GM12865 (cell line): ENCODE results near the gene TIMM17B.

ENCODE experiments used
- DNase-seq: peaks from one replicate; pipeline ENCODE4 v3.0.0; 2010; ENCODE audit warnings: low read depth
- H3K4me3 ChIP-seq: 2 replicates; pipeline ENCODE4 v1.5.1; 2011; ENCODE audit warnings: mild to moderate bottlenecking, low read depth, low read length, control low read depth
- TF ChIP-seq, protein P1 (sequence below): IDR thresholded peaks from 2 replicates; pipeline ENCODE4 v1.5.1; 2011; ENCODE audit warnings: low read length, control low read depth, low read depth, inconsistent platforms; ENCODE audit not compliant: insufficient read depth; ENCODE audit errors: missing control alignments

Gene TIMM17B

DNA sequence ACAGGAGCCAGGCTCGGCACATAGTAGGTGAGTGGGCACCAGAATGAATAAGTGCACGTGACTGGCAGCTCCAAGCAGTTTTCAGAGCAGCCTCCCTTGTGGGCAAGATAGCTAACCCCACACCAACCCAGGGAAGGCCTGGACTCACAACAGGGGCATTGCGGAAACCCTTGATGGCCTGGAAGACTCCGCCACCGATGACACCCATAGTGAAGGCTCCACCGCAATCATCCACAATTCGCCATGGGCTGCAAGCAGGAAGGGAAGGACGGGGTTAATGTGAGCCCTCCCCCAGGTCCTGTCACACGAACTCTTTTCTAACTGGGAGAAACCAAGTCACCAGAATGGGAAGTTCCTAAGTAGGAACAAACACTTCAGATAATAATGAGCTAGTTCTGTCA lies 957 bp downstream of the TIMM17B start:
- DNase-seq: no peak
- H3K4me3 ChIP-seq: peak overlapping the region; percentile 73
- TF ChIP-seq, protein P1, sequence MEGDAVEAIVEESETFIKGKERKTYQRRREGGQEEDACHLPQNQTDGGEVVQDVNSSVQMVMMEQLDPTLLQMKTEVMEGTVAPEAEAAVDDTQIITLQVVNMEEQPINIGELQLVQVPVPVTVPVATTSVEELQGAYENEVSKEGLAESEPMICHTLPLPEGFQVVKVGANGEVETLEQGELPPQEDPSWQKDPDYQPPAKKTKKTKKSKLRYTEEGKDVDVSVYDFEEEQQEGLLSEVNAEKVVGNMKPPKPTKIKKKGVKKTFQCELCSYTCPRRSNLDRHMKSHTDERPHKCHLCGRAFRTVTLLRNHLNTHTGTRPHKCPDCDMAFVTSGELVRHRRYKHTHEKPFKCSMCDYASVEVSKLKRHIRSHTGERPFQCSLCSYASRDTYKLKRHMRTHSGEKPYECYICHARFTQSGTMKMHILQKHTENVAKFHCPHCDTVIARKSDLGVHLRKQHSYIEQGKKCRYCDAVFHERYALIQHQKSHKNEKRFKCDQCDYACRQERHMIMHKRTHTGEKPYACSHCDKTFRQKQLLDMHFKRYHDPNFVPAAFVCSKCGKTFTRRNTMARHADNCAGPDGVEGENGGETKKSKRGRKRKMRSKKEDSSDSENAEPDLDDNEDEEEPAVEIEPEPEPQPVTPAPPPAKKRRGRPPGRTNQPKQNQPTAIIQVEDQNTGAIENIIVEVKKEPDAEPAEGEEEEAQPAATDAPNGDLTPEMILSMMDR: no peak

DNA sequence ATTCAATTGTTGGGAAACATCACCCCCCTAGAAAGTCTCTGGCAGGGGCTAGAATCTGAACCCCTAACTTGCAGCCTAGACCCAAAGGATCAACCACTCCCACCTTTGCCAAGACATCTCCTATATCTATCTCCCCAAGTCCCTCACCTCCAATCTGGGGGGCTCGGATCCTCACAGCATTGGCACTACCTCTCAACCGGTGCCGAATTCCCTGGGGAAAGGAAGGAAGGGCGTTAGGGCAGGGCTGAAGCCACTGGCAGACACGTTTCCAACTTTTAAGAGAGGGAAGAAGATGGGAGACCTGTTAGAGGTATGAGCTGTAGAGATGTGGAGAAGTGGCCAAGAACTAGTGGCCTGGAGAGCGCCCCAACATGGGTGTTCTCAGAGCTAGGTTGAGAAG lies 2.7 kb downstream of the TIMM17B start:
- no peak overlapping the region for H3K4me3 ChIP-seq
- no peak for DNase-seq
- TF ChIP-seq, protein P1: no peak

DNA sequence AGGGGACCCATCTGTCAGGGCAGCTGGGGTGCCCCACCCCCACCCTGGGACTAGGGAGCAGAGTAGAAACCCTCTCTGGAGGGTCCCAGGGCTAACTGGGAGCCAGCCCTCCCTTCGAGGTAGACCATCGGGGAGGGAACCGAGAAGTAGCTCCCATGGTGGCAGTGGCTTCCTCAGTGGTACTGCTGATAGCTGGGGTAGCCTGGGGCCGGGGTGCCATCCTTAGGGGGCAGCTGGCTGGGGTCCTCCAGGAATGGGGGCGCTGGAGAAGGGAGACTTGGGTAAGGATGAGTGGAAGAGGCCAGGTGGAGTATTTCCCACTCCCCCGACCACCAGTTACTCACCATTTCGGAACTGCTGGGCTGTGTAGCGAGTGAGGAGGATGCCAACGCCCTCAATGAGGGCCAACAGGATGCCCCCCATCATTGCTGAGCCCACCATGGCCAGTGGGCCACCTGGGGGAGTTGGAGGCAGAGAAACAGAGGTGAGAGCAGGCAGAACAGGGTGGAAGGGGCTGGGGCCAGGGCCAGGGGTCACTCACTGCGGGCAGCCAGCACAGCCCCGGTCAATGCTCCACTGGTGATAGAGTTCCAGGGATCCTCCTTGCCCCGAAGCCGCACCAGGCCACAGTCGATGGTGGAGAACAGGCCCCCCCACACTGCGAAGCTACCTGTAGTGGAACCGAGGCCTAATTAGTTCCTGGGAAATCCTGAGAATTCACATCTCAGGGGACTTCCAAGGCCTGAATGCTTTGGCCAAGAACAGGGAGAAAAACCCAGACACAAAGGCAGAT lies 3.8 kb downstream of the TIMM17B start:
- no peak overlapping the region for H3K4me3 ChIP-seq
- DNase-seq: no peak
- TF ChIP-seq, protein P1: no peak

DNA sequence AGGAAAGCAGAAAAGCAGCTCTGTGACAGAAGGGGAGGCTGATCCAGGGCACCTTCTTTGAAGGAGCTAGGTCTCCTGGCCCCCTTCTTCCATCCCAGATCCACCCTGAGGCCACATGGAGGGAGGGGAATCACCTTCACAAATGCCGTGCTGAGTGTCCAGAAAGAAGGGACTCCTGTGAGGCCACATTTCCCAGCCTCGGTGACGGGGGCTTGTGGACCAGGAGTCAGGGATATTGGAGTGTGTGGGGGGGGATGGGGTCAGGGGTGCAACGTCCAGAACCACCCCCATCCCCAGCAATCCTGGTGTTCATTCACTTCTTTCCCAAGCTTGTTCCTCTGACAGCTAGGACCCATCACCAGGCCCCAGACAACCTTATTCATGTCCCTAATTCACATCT lies 4.7 kb downstream of the TIMM17B start:
- DNase-seq: no peak
- H3K4me3 ChIP-seq: no peak overlapping the region
- TF ChIP-seq, protein P1: no peak

DNA sequence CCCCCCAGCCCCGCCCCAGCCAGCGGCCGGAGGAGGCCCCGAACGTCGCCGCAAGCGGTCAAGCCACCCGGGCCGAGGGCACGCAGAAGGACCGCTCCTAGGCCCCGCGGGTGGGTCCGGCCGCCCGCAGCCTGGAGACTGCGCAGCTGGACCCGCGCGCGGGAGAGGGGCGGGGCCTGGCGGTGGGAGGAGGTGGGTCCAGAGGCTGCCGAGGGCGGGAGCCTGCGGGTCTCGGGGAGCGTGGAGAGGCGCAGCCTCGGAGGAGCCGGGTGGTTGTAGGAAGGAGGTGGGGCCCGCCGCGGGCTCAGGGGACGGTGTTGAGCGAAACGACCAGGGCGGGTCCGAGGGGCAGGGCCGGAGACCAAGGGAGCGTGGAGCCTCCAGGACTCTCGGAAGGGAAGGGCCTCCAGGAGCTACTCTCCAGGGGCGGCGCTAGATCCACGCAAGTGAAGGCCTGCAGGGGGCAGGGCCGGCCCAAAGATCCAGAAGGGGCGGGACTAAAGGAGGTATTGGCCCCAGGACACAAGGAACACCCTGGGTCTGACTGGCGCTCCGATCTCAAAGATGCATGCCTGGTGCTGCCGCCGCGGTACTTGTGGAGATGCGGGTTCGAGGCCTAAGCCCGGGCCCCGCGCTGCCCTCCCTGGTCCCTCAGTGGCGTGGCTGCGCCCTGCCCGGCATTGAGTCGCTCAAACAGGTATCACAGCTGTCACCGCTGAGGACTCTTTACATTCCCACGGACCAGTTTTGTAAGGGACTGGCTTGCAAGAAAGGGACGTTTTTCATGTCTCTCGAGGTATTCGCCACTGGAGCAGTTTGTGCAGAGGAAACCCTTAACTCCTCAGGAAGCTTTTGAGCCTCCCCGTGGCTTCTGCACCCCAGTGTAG lies 5.9 kb downstream of the TIMM17B start:
- H3K4me3 ChIP-seq: peak overlapping the region; percentile 55
- TF ChIP-seq, protein P1: peak; percentile 50
- DNase-seq: peak; percentile 81

DNA sequence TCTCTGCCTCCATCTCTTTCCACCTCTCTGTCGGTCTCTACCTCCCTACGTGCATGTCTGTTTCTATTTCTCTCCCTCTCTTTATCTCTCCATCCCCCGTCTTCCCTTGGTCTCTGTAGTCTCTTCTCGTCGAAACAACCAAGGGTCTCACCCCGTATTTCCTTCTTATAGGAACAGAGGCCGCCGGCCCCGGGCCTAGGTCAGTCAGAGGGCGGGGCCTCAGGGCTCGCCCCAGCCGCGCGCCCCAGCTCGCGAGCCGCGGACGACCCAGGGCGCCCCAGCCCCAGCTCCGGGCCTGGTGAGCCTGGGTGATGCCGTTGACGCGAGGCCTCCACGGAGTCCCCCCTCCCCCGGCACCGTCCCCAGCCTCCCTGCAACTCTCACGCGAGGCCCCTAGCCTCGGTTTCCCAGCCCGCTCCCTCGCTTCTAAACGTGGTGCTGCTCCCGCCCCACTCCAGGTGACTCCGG lies 6.6 kb downstream of the TIMM17B start:
- no peak for DNase-seq
- peak overlapping the region; percentile 55 for H3K4me3 ChIP-seq
- TF ChIP-seq, protein P1: no peak
